Measurements from ENCODE around the gene TP53I11.

The TP53I11 gene

GRCh38 chr11:44950625-44951476, at the start of gene TP53I11:
Gene TP53I11, minus strand, starts transcription at chr11:44950883. Its CDS starts 12,548 bp downstream, at chr11:44938335.
- no peak for DNase-seq

- no peak for DNase-seq
These were observed 48.4 kb upstream of the TP53I11 start for GRCh38 chr11:44999068-44999467.

GRCh38 chr11:44998051-44998450, 47.4 kb upstream of the TP53I11 start:
- no peak for DNase-seq

- DNase-seq: no peak
These were observed 46.9 kb upstream of the TP53I11 start for GRCh38 chr11:44997566-44997965.

GRCh38 chr11:44994753-44995152, 44.1 kb upstream of the TP53I11 start:
- DNase-seq: no peak

- DNase-seq: no peak
These were observed 43.5 kb upstream of the TP53I11 start for GRCh38 chr11:44993971-44994704.

GRCh38 chr11:44992774-44993173, 42.1 kb upstream of the TP53I11 start:
- no peak for DNase-seq

- DNase-seq: no peak
These were observed 41.5 kb upstream of the TP53I11 start for GRCh38 chr11:44992181-44992582.

- no peak for DNase-seq
These were observed 40.0 kb upstream of the TP53I11 start for GRCh38 chr11:44990665-44991064.

GRCh38 chr11:44989831-44990566, 39.3 kb upstream of the TP53I11 start:
- DNase-seq: peak; percentile 84

GRCh38 chr11:44988981-44989635, 38.4 kb upstream of the TP53I11 start:
- no peak for DNase-seq

- no peak for DNase-seq
These were observed 37.4 kb upstream of the TP53I11 start for GRCh38 chr11:44988111-44988510.

GRCh38 chr11:44987506-44987905, 36.8 kb upstream of the TP53I11 start:
- no peak for DNase-seq

- DNase-seq: no peak
These were observed 35.6 kb upstream of the TP53I11 start for GRCh38 chr11:44986315-44986714.

GRCh38 chr11:44985721-44986120, 35.0 kb upstream of the TP53I11 start:
- no peak for DNase-seq

- no peak for DNase-seq
These were observed 33.1 kb upstream of the TP53I11 start for GRCh38 chr11:44983786-44984185.

- no peak for DNase-seq
These were observed 31.9 kb upstream of the TP53I11 start for GRCh38 chr11:44982496-44983062.

- no peak for DNase-seq
These were observed 30.1 kb upstream of the TP53I11 start for GRCh38 chr11:44980533-44981427.

GRCh38 chr11:44979543-44980399, 29.1 kb upstream of the TP53I11 start:
- peak; percentile 74 for DNase-seq

GRCh38 chr11:44978961-44979331, 28.3 kb upstream of the TP53I11 start:
- peak; percentile 46 for DNase-seq

Measured in NCI-H1436 treated with DMSO at 0.1 percent for 48 hours (cell line).